HEK293 (cell line): ENCODE data around the gene MEGF10.

Experiments
- ZBTB44 ChIP-seq: fragments of 450-650 bp; IDR thresholded peaks from 2 replicates; pipeline ENCODE4 v1.5.1; 2018; ENCODE audit warnings: missing biosample characterization, mild to moderate bottlenecking, missing genetic modification characterization
- ZSCAN18 ChIP-seq: fragments of 450-650 bp; formaldehyde crosslinking; IDR thresholded peaks from 2 replicates; pipeline ENCODE4 v1.5.1; 2016; ENCODE audit warnings: missing biosample characterization, missing genetic modification characterization

DNA sequence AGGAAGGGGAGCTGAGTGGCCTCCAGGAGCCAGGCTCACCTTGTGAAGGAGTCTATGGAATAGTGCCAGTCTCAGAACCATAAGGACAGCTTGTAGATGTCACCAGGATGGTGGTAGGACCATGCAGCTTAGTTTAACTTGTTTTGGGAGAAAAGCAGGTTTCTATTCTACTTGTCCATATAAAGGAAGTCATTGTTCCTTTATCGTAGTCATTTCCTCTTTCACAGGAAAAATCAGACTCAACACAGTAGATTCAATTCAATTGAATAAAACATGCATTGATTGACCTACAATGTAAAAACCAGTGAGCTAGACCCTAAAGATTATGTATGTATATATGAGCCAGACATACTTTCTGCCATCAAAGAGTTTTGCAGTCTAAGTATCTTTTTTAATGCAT lies 53.3 kb downstream of the MEGF10 start:
- TF ChIP-seq ZBTB44 (tag by site-specific recombination) = no peak
- TF ChIP-seq ZSCAN18 (tag by site-specific recombination) = no peak
